T-helper 17 cell (primary cell): Measurements from ENCODE around the gene KLHDC8A. TPM values are rescaled to one million over a fixed set of nuclear protein-coding genes. Genes with fewer than 3 reads are reported as not detected.

Experiments
- ATAC-seq: fragments of 150-1000 bp; cut with Tn5 transposase; 2 replicates; pipeline ENCODE4 v1.10.0; 2021; ENCODE audit warnings: mild to moderate bottlenecking, moderate library complexity
- DNase-seq, 3 donors: peaks; one replicate each; pipeline versions ENCODE4 v3.0.0 to v3.0.0-alpha.2; 2020 to 2021
- H3K9me3 ChIP-seq: one replicate; pipeline ENCODE4 v1.7.0; 2013; ENCODE audit warnings: low read length, mild to moderate bottlenecking; ENCODE audit not compliant: control insufficient read depth, poor library complexity, severe bottlenecking
- H3K27ac Mint-ChIP-seq: one replicate; pipeline ENCODE4 v1.8.0; 2022; ENCODE audit warnings: mild to moderate bottlenecking, moderate library complexity, mixed read lengths
- H3K27me3 Mint-ChIP-seq: one replicate; pipeline ENCODE4 v1.8.0; 2022; ENCODE audit warnings: mixed read lengths
- H3K36me3 Mint-ChIP-seq: one replicate; pipeline ENCODE4 v1.8.0; 2022; ENCODE audit warnings: low read depth, mixed read lengths
- H3K4me1 Mint-ChIP-seq: one replicate; pipeline ENCODE4 v1.8.0; 2022; ENCODE audit warnings: mild to moderate bottlenecking, mixed read lengths
- H3K4me3 Mint-ChIP-seq: one replicate; pipeline ENCODE4 v1.8.0; 2022; ENCODE audit warnings: mild to moderate bottlenecking, moderate library complexity, mixed read lengths
- total RNA-seq, 4 donors: library from RNA in 2 of 4; stranded (reverse) in 2 of 4; gene quantifications; one replicate each; pipeline ENCODE4 v1.2.3 and lab custom pipeline; 2022 to 2026

The KLHDC8A gene
- total RNA-seq, 2 donors from 2014 or later = not detected

GRCh38 chr1:205379056-205379455, 22.3 kb upstream of the KLHDC8A start:
- DNase-seq (no peak), ATAC-seq (no peak)
- Mint-ChIP-seq H3K4me3 (no peak overlapping the region), H3K4me1 (peaks cover 19% of the 10 kb centered on the region), H3K27ac (no peak overlapping the region), H3K27me3 (peaks cover 21% of the 10 kb centered on the region), H3K36me3 (peaks cover 2% of the 10 kb centered on the region)
- H3K9me3 ChIP-seq = no peaks in the 10 kb centered on the region

- DNase-seq (no peak), ATAC-seq (no peak)
- H3K9me3 ChIP-seq = no peaks in the 10 kb centered on the region
- H3K4me3 Mint-ChIP-seq = no peak overlapping the region
- peaks cover 31% of the 10 kb centered on the region for H3K4me1 Mint-ChIP-seq
- H3K36me3 Mint-ChIP-seq = peaks cover 2% of the 10 kb centered on the region
- no peak overlapping the region for H3K27ac Mint-ChIP-seq
- peaks cover 21% of the 10 kb centered on the region for H3K27me3 Mint-ChIP-seq
These were observed 20.6 kb upstream of the KLHDC8A start for GRCh38 chr1:205377355-205377754.

- no peak for DNase-seq
- Mint-ChIP-seq H3K27me3 (peaks cover 21% of the 10 kb centered on the region), H3K4me1 (peaks cover 31% of the 10 kb centered on the region), H3K36me3 (peaks cover 2% of the 10 kb centered on the region), H3K4me3 (no peak overlapping the region), H3K27ac (no peak overlapping the region)
- no peaks in the 10 kb centered on the region for H3K9me3 ChIP-seq
- no peak for ATAC-seq
These were observed 20.0 kb upstream of the KLHDC8A start for GRCh38 chr1:205376739-205377138.

GRCh38 chr1:205375835-205376545, 19.3 kb upstream of the KLHDC8A start:
- no peak overlapping the region for H3K27ac Mint-ChIP-seq
- peak overlapping the region; percentile 37 for H3K4me3 Mint-ChIP-seq
- H3K4me1 Mint-ChIP-seq = peaks cover 31% of the 10 kb centered on the region
- no peaks in the 10 kb centered on the region for H3K9me3 ChIP-seq
- H3K36me3 Mint-ChIP-seq = peaks cover 2% of the 10 kb centered on the region
- DNase-seq = no peak
- ATAC-seq = no peak
- peaks cover 16% of the 10 kb centered on the region for H3K27me3 Mint-ChIP-seq

- Mint-ChIP-seq H3K4me3 (peak overlapping the region; percentile 56), H3K27ac (peak overlapping the region; percentile 8), H3K27me3 (peaks cover 12% of the 10 kb centered on the region), H3K36me3 (peaks cover 2% of the 10 kb centered on the region), H3K4me1 (peaks cover 31% of the 10 kb centered on the region)
- peak; percentile 36 for ATAC-seq
- DNase-seq = no peak
- no peaks in the 10 kb centered on the region for H3K9me3 ChIP-seq
These were observed 17.7 kb upstream of the KLHDC8A start for GRCh38 chr1:205374210-205375078.

GRCh38 chr1:205373798-205374175, 17.1 kb upstream of the KLHDC8A start:
- peaks cover 2% of the 10 kb centered on the region for H3K36me3 Mint-ChIP-seq
- ATAC-seq (no peak), DNase-seq (no peak)
- H3K4me1 Mint-ChIP-seq = peaks cover 31% of the 10 kb centered on the region
- H3K27me3 Mint-ChIP-seq = peaks cover 12% of the 10 kb centered on the region
- H3K4me3 Mint-ChIP-seq = peak overlapping the region; percentile 56
- peak overlapping the region; percentile 8 for H3K27ac Mint-ChIP-seq
- no peaks in the 10 kb centered on the region for H3K9me3 ChIP-seq

- H3K36me3 Mint-ChIP-seq = peaks cover 2% of the 10 kb centered on the region
- peaks cover 12% of the 10 kb centered on the region for H3K27me3 Mint-ChIP-seq
- peak overlapping the region; percentile 8 for H3K27ac Mint-ChIP-seq
- H3K9me3 ChIP-seq = no peaks in the 10 kb centered on the region
- DNase-seq = no peak
- H3K4me1 Mint-ChIP-seq = peaks cover 31% of the 10 kb centered on the region
- H3K4me3 Mint-ChIP-seq = no peak overlapping the region
- no peak for ATAC-seq
These were observed 16.5 kb upstream of the KLHDC8A start for GRCh38 chr1:205373022-205373797.

- no peak for ATAC-seq
- Mint-ChIP-seq H3K27me3 (peaks cover 12% of the 10 kb centered on the region), H3K36me3 (peaks cover 2% of the 10 kb centered on the region), H3K27ac (no peak overlapping the region), H3K4me3 (no peak overlapping the region), H3K4me1 (peaks cover 33% of the 10 kb centered on the region)
- DNase-seq = no peak
- no peaks in the 10 kb centered on the region for H3K9me3 ChIP-seq
These were observed 15.3 kb upstream of the KLHDC8A start for GRCh38 chr1:205371871-205372660.

- Mint-ChIP-seq H3K36me3 (no peaks in the 10 kb centered on the region), H3K4me3 (no peak overlapping the region), H3K27ac (no peak overlapping the region), H3K4me1 (peaks cover 23% of the 10 kb centered on the region), H3K27me3 (peaks cover 12% of the 10 kb centered on the region)
- ATAC-seq = no peak
- no peak for DNase-seq
- H3K9me3 ChIP-seq = no peaks in the 10 kb centered on the region
These were observed 14.1 kb upstream of the KLHDC8A start for GRCh38 chr1:205370780-205371179.

GRCh38 chr1:205369701-205370123, 13.0 kb upstream of the KLHDC8A start:
- no peaks in the 10 kb centered on the region for H3K9me3 ChIP-seq
- no peak for DNase-seq
- Mint-ChIP-seq H3K4me3 (no peak overlapping the region), H3K27ac (no peak overlapping the region), H3K36me3 (no peaks in the 10 kb centered on the region), H3K27me3 (peaks cover 15% of the 10 kb centered on the region), H3K4me1 (peaks cover 21% of the 10 kb centered on the region)
- no peak for ATAC-seq

GRCh38 chr1:205368478-205368877, 11.8 kb upstream of the KLHDC8A start:
- DNase-seq (no peak), ATAC-seq (no peak)
- Mint-ChIP-seq H3K4me1 (peaks cover 9% of the 10 kb centered on the region), H3K36me3 (no peaks in the 10 kb centered on the region), H3K27ac (no peak overlapping the region), H3K4me3 (no peak overlapping the region), H3K27me3 (peaks cover 15% of the 10 kb centered on the region)
- no peaks in the 10 kb centered on the region for H3K9me3 ChIP-seq

- no peak overlapping the region for H3K27ac Mint-ChIP-seq
These were observed 9.3 kb upstream of the KLHDC8A start for GRCh38 chr1:205365945-205366463.

More at GRCh38 chr1:205365945-205366463, 9.3 kb upstream of the KLHDC8A start:
- peaks cover 7% of the 10 kb centered on the region for H3K4me1 Mint-ChIP-seq
- DNase-seq (no peak), ATAC-seq (no peak)
- H3K27me3 Mint-ChIP-seq = peaks cover 17% of the 10 kb centered on the region
- no peaks in the 10 kb centered on the region for H3K36me3 Mint-ChIP-seq
- H3K4me3 Mint-ChIP-seq = no peak overlapping the region
- no peaks in the 10 kb centered on the region for H3K9me3 ChIP-seq
